Fibroblast of pulmonary artery (primary cell): Measurements from ENCODE around the gene TK1.

ENCODE experiments used
- DNase-seq: peaks from one replicate; pipeline ENCODE4 v3.0.0-alpha.2; 2010; ENCODE audit warnings: low read depth
- H3K4me3 ChIP-seq: replicated peaks from 2 replicates; pipeline ENCODE4 v1.5.1; 2011; ENCODE audit warnings: low read depth, mild to moderate bottlenecking, control low read depth, low read length, moderate library complexity
- CTCF ChIP-seq: IDR thresholded peaks from 2 replicates; pipeline ENCODE4 v1.5.1; 2011; ENCODE audit warnings: mild to moderate bottlenecking, control low read depth, low read length, inconsistent platforms; ENCODE audit errors: missing control alignments

TK1 gene

GRCh38 chr17:78204387-78205123, 17.7 kb upstream of the TK1 start:
- H3K4me3 ChIP-seq: no peak overlapping the region
- no peak for DNase-seq
- TF ChIP-seq CTCF: no peak

- DNase-seq: no peak
- no peak for TF ChIP-seq CTCF
- H3K4me3 ChIP-seq: no peak overlapping the region
Observed at GRCh38 chr17:78202666-78203065, 15.8 kb upstream of the TK1 start.

- no peak overlapping the region for H3K4me3 ChIP-seq
- no peak for TF ChIP-seq CTCF
- no peak for DNase-seq
Observed at GRCh38 chr17:78200451-78200850, 13.6 kb upstream of the TK1 start.

- H3K4me3 ChIP-seq: no peak overlapping the region
- DNase-seq: no peak
- no peak for TF ChIP-seq CTCF
Observed at GRCh38 chr17:78197147-78197832, 10.4 kb upstream of the TK1 start.

GRCh38 chr17:78196716-78197115, 9.9 kb upstream of the TK1 start:
- no peak for DNase-seq
- no peak overlapping the region for H3K4me3 ChIP-seq
- TF ChIP-seq CTCF: no peak

- peak overlapping the region; percentile 68 for H3K4me3 ChIP-seq
- TF ChIP-seq CTCF: no peak
- DNase-seq: no peak
Observed at GRCh38 chr17:78185981-78186691, 716 bp downstream of the TK1 start.
